Measurements from ENCODE around the gene SNUPN.
"Not testable (repeated sequence)": the region's sequence is repeated elsewhere in the genome, so short reads cannot be mapped to it uniquely, and the experiment has no call there.

GRCh38 chr15:75558955-75559354 is 66.6 kb downstream of the SNUPN start:
- TF ChIP-seq CTCF (optimal IDR thresholded peaks at IDR 0.05 in 1 of 3, IDR thresholded peaks at IDR 0.05 in 1 of 3, conservative IDR thresholded peaks at IDR 0.05 in 1 of 3; ENCODE audit: extremely low read depth in 1 of 3, insufficient read depth in 2 of 3, low read length in 3 of 3); EZH2 (IDR thresholded peaks at IDR 0.05; ENCODE audit: low read length): not testable (repeated sequence)
